ENCODE data around the gene PODXL2. TPM values are rescaled to one million over a fixed set of nuclear protein-coding genes. Genes with fewer than 3 reads are reported as not detected.

PODXL2 gene
- total RNA-seq, 2 experiments from 2014 or later: 4.0 to 4.2 TPM

- POLR2A ChIA-PET: no interaction called here
- Histone ChIP-seq H3K4me3 (ENCODE audit: low read length) (no peak overlapping the region), H3K27me3 (ENCODE audit: control insufficient read depth in 1 of 2, insufficient read depth in 2 of 2, low read length in 2 of 2) (no peaks in the 10 kb centered on the region), H3K36me3 (ENCODE audit: insufficient read depth, low read length) (no peaks in the 10 kb centered on the region), H3K27ac (ENCODE audit: low read depth in 1 of 2, low read length in 2 of 2) (no peak overlapping the region), H3K9me3 (ENCODE audit: control insufficient read depth in 1 of 2, insufficient read depth in 1 of 2, low read length in 2 of 2) (no peaks in the 10 kb centered on the region), H3K4me1 (ENCODE audit: insufficient read depth, low read length) (peaks cover 5% of the 10 kb centered on the region)
- Mint-ChIP-seq H3K9me3 (no peaks in the 10 kb centered on the region), H3K27me3 (no peaks in the 10 kb centered on the region), H3K4me1 (ENCODE audit: low read depth) (peaks cover 9% of the 10 kb centered on the region), H3K27ac (no peak overlapping the region), H3K4me3 (no peak overlapping the region), H3K36me3 (ENCODE audit: low read depth) (peaks cover under 1% of the 10 kb centered on the region)
- no peak for ATAC-seq (ENCODE audit: poor library complexity)
- intact Hi-C loops (cut with DNase I, micrococcal nuclease): no loop called here
- TF ChIP-seq CTCF (IDR thresholded peaks at IDR 0.05): no peak
- DNase-seq: no peak
- CTCF ChIA-PET: no interaction called here
Observed at GRCh38 chr3:127666676-127667075, 37.7 kb downstream of the PODXL2 start.

GRCh38 chr3:127667119-127667681 lies 38.2 kb downstream of the PODXL2 start:
- no peak overlapping the region for H3K27ac ChIP-seq (ENCODE audit: low read depth in 1 of 2, low read length in 2 of 2)
- ChIA-PET POLR2A (no interaction called here), CTCF (no interaction called here)
- DNase-seq (no peak), ATAC-seq (ENCODE audit: poor library complexity) (no peak)
- no peaks in the 10 kb centered on the region for H3K27me3 ChIP-seq (ENCODE audit: control insufficient read depth in 1 of 2, insufficient read depth in 2 of 2, low read length in 2 of 2)
- intact Hi-C loops (cut with DNase I, micrococcal nuclease): no loop called here
- Mint-ChIP-seq H3K27ac (no peak overlapping the region), H3K4me1 (ENCODE audit: low read depth) (peaks cover 13% of the 10 kb centered on the region), H3K27me3 (no peaks in the 10 kb centered on the region), H3K36me3 (ENCODE audit: low read depth) (peaks cover 4% of the 10 kb centered on the region), H3K4me3 (no peak overlapping the region), H3K9me3 (no peaks in the 10 kb centered on the region)
- H3K4me3 ChIP-seq (ENCODE audit: low read length): no peak overlapping the region
- peaks cover 11% of the 10 kb centered on the region for H3K4me1 ChIP-seq (ENCODE audit: insufficient read depth, low read length)
- H3K36me3 ChIP-seq (ENCODE audit: insufficient read depth, low read length): no peaks in the 10 kb centered on the region
- no peaks in the 10 kb centered on the region for H3K9me3 ChIP-seq (ENCODE audit: control insufficient read depth in 1 of 2, insufficient read depth in 1 of 2, low read length in 2 of 2)
- no peak for TF ChIP-seq CTCF (IDR thresholded peaks at IDR 0.05)

- intact Hi-C loops (cut with DNase I, micrococcal nuclease): no loop called here
- Mint-ChIP-seq H3K27ac (peak overlapping the region; percentile 73), H3K36me3 (ENCODE audit: low read depth) (peaks cover 10% of the 10 kb centered on the region), H3K9me3 (no peaks in the 10 kb centered on the region), H3K27me3 (no peaks in the 10 kb centered on the region), H3K4me3 (peak overlapping the region; percentile 66), H3K4me1 (ENCODE audit: low read depth) (peaks cover 19% of the 10 kb centered on the region)
- DNase-seq: no peak
- Histone ChIP-seq H3K9me3 (ENCODE audit: control insufficient read depth in 1 of 2, insufficient read depth in 1 of 2, low read length in 2 of 2) (no peaks in the 10 kb centered on the region), H3K27ac (ENCODE audit: low read depth in 1 of 2, low read length in 2 of 2) (no peak overlapping the region), H3K36me3 (ENCODE audit: insufficient read depth, low read length) (no peaks in the 10 kb centered on the region), H3K27me3 (ENCODE audit: control insufficient read depth in 1 of 2, insufficient read depth in 2 of 2, low read length in 2 of 2) (no peaks in the 10 kb centered on the region), H3K4me1 (ENCODE audit: insufficient read depth, low read length) (peaks cover 20% of the 10 kb centered on the region), H3K4me3 (ENCODE audit: low read length) (no peak overlapping the region)
- TF ChIP-seq CTCF (IDR thresholded peaks at IDR 0.05): no peak
- ATAC-seq (ENCODE audit: poor library complexity): no peak
- POLR2A ChIA-PET: no interaction called here
- CTCF ChIA-PET: no interaction called here
Observed at GRCh38 chr3:127668906-127669305, 39.9 kb downstream of the PODXL2 start.

Data from CD4-positive, alpha-beta T cell (primary cell).